ENCODE data around the gene SCGB1C1. TPM values are rescaled to one million over a fixed set of nuclear protein-coding genes. Genes with fewer than 3 reads are reported as not detected.

Gene SCGB1C1
- total RNA-seq, 4 donors from 2014 or later, result not detected

DNA sequence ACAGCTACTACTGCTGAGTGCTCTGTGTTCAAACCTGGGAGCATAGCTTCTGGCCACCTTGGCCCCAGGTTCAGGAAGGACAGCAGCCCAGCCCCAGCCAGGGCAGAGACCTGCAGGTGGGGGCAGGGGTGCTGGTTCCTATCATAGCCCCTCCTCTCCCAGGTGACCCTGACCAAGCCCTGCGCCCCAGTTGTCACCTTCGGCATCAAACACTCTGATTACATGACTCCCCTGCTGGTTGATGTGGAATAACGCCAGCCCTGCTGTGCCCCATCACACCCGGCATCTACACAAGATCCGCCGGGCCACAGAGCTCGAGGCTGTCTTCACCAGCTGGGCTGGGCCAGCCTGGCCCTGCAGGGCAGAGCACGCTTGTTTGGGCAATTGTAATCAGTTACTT lies 6.9 kb downstream of the SCGB1C1 start:
- DNase-seq (ENCODE audit: low spot score in 2 of 2), result no peak
- TF ChIP-seq, protein P1, sequence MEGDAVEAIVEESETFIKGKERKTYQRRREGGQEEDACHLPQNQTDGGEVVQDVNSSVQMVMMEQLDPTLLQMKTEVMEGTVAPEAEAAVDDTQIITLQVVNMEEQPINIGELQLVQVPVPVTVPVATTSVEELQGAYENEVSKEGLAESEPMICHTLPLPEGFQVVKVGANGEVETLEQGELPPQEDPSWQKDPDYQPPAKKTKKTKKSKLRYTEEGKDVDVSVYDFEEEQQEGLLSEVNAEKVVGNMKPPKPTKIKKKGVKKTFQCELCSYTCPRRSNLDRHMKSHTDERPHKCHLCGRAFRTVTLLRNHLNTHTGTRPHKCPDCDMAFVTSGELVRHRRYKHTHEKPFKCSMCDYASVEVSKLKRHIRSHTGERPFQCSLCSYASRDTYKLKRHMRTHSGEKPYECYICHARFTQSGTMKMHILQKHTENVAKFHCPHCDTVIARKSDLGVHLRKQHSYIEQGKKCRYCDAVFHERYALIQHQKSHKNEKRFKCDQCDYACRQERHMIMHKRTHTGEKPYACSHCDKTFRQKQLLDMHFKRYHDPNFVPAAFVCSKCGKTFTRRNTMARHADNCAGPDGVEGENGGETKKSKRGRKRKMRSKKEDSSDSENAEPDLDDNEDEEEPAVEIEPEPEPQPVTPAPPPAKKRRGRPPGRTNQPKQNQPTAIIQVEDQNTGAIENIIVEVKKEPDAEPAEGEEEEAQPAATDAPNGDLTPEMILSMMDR (IDR thresholded peaks at IDR 0.05), result no peak
- H3K27me3 ChIP-seq, result no peaks in the 10 kb centered on the region
- H3K4me3 ChIP-seq, result no peak overlapping the region
- peaks cover 0 to 50% (median 3%) of the 10 kb centered on the region in 3 donors for H3K36me3 ChIP-seq
- peaks cover 0 to 31% (median under 1%) of the 10 kb centered on the region in 4 donors for H3K4me1 ChIP-seq
- no peaks in the 10 kb centered on the region for H3K9me3 ChIP-seq
- no peak overlapping the region for H3K27ac ChIP-seq
- WGBS, 2 donors, result 73 to 81% methylated on average over 8 of the region's 8 CpGs

DNA sequence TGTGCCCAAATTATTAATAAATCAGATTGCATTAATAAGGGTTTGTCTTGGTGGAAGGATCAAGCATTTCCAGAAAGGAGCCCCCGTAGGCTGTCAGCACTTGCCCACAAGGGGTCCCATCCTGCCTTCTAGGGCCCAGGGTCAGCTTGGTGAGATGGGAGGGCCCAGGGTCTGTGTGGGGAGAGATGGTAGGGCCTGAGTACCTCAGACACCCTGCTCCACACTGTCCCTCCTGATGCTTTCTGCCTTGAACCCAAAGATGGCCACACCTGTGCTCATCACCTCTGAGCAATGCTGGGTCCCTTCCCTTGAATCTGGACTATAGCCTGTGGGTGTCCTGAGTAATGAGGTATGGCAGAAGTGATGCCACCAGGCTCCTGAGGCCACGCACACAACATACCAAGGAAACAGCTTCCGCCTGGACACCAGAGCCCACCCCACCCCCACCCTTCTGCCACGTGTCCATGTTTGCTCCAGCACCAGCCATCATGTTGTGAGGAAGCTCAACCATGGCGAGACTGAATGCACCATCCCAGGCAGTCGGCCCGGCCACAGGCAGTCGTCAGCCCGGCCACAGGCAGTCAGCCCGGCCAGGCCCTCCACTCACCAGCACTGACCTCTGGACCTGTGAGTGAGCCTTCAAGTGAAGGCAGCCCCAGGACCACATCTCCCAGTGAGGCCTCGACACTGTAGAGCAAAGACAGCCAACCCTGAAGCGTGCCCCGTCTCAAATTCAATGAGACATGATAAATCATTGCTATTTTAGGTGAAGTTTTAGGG lies 7.5 kb downstream of the SCGB1C1 start:
- peaks cover 0 to 56% (median 3%) of the 10 kb centered on the region in 3 donors for H3K36me3 ChIP-seq
- peaks cover 0 to 37% (median 5%) of the 10 kb centered on the region in 4 donors for H3K4me1 ChIP-seq
- DNase-seq (ENCODE audit: low spot score in 2 of 2), result no peak
- no peaks in the 10 kb centered on the region for H3K9me3 ChIP-seq
- H3K4me3 ChIP-seq, result no peak overlapping the region
- no peaks in the 10 kb centered on the region for H3K27me3 ChIP-seq
- no peak overlapping the region for H3K27ac ChIP-seq
- TF ChIP-seq, protein P1 (IDR thresholded peaks at IDR 0.05), result no peak
- TF ChIP-seq POLR2A (IDR thresholded peaks at IDR 0.05), result no peak
- TF ChIP-seq EP300 (IDR thresholded peaks at IDR 0.05), result no peak
- 80 to 90% methylated on average over 7 to 13 of the region's 13 CpGs for WGBS, 2 donors

DNA sequence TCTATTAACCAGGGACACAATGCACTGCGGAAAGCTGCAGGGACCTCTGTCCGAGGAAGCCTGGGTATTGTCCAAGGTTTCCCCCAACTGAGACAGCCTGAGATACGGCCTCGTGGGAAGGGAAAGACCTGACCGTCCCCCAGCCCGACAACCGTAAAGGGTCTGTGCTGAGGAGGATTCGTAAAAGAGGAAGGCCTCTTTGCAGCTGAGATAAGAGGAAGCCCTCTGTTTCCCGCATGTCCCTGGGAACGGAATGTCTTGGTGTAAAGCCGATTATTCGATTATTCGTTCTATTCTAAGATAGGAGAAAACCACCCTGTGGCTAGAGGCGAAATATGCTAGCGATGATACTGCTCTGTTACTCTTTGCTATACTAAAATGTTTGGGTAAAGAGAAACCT lies 9.1 kb downstream of the SCGB1C1 start:
- TF ChIP-seq, protein P1 (IDR thresholded peaks at IDR 0.05), result no peak
- TF ChIP-seq EP300 (IDR thresholded peaks at IDR 0.05) (no peak), POLR2A (IDR thresholded peaks at IDR 0.05) (no peak)
- Histone ChIP-seq H3K36me3 (peaks cover 0 to 59% (median 3%) of the 10 kb centered on the region in 3 donors), H3K4me1 (peaks cover 3 to 48% (median 15%) of the 10 kb centered on the region in 4 donors), H3K27ac (no peak overlapping the region), H3K27me3 (no peaks in the 10 kb centered on the region), H3K9me3 (no peaks in the 10 kb centered on the region), H3K4me3 (no peak overlapping the region)
- DNase-seq (ENCODE audit: low spot score in 2 of 2), result no peak
- WGBS, 2 donors, result 62 to 65% methylated on average over 15 of the region's 15 CpGs

DNA sequence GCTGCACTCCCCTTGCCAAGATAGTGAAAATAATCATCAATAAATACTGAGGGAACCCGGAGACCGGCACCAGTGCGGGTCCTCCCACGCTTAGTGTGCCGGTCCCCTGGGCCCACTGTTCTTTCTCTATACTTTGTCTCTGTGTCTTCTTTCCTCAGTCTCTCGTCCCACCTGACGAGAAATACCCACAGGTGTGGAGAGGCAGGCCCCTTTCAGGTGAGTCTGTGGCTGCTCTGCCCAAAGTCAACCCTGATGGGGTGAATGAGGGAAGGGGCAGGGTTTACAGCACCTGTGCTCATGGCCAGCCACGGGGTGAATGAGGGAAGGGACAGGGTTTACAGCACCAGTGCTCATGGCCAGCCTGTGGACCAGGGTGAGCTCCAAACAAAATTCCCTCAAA lies 9.6 kb downstream of the SCGB1C1 start:
- no peak overlapping the region for H3K4me3 ChIP-seq
- peaks cover 0 to 59% (median 3%) of the 10 kb centered on the region in 3 donors for H3K36me3 ChIP-seq
- H3K27me3 ChIP-seq, result no peaks in the 10 kb centered on the region
- peaks cover 3 to 48% (median 15%) of the 10 kb centered on the region in 4 donors for H3K4me1 ChIP-seq
- DNase-seq (ENCODE audit: low spot score in 2 of 2), result no peak
- 74 to 83% methylated on average over 8 of the region's 8 CpGs for WGBS, 2 donors
- no peaks in the 10 kb centered on the region for H3K9me3 ChIP-seq
- no peak for TF ChIP-seq POLR2A (IDR thresholded peaks at IDR 0.05)
- no peak for TF ChIP-seq EP300 (IDR thresholded peaks at IDR 0.05)
- TF ChIP-seq, protein P1 (IDR thresholded peaks at IDR 0.05), result no peak
- H3K27ac ChIP-seq, result no peak overlapping the region

Measured in tibial nerve (tissue), 4 donors.